AG10803 (cell line): ENCODE data around the gene DBN1.
A peak's percentile ranks its signal among the peaks of the same experiment; 100 is the strongest.

ENCODE experiments used
- DNase-seq: peaks from one replicate; pipeline ENCODE4 v3.0.0; 2010; ENCODE audit warnings: low read depth
- H3K4me3 ChIP-seq: 2 replicates; pipeline ENCODE4 v1.5.1; 2011; ENCODE audit warnings: mild to moderate bottlenecking, low read length, control low read depth
- CTCF ChIP-seq: conservative IDR thresholded peaks from 2 replicates; pipeline ENCODE4 v1.5.1; 2011; ENCODE audit warnings: mild to moderate bottlenecking, low read length, control low read depth, inconsistent platforms

DBN1 gene

DNA sequence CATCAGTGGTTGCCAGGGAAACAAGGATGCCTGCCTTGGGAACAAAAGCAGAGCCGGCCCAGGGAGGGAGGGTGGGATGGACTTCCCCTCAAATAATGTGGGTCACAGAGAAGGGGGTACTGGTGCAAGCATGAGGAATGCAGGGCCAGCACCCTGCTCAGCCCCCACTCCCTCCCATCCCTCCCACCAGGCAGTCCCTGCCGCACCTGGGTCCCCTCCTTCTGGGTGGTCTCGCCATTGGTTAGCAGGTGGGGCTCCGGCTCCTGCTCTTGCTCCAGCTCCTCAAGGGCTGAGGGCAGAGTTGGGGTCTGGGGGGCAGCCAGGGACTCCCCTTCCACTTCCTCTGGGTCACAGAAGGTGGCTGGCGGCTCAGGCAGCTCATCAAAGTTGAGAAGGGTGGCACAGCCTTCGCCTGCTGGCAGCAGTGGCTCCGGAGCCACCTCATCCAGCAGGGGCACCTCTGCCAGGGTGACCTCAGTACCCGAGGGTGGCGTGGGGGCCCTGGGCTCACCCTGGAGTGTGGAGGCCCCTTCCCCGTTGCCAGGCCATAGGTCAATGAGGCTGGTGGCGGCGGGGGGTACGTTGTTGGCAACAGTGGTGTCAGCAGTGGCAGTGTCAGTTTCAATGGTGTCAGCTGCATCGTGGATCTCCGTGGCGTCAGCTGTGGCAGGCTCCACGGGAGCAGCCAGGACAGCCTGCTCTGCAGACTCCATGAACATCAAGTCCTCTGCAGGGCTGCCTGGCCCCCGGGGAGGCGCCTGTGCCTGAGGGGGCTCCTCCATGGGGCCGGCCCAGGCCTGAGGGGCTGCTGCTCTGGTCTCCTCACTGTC lies 15.4 kb downstream of the DBN1 start:
- DNase-seq = no peak
- no peak overlapping the region for H3K4me3 ChIP-seq
- TF ChIP-seq CTCF = no peak

- TF ChIP-seq CTCF = peak; percentile 60
- H3K4me3 ChIP-seq = no peak overlapping the region
- peak; percentile 96 for DNase-seq
These were observed 16.2 kb downstream of the DBN1 start for GRCh38 chr5:177456976-177457851.

- no peak for TF ChIP-seq CTCF
- DNase-seq = no peak
These were observed 16.9 kb downstream of the DBN1 start for GRCh38 chr5:177456591-177456964.

DNA sequence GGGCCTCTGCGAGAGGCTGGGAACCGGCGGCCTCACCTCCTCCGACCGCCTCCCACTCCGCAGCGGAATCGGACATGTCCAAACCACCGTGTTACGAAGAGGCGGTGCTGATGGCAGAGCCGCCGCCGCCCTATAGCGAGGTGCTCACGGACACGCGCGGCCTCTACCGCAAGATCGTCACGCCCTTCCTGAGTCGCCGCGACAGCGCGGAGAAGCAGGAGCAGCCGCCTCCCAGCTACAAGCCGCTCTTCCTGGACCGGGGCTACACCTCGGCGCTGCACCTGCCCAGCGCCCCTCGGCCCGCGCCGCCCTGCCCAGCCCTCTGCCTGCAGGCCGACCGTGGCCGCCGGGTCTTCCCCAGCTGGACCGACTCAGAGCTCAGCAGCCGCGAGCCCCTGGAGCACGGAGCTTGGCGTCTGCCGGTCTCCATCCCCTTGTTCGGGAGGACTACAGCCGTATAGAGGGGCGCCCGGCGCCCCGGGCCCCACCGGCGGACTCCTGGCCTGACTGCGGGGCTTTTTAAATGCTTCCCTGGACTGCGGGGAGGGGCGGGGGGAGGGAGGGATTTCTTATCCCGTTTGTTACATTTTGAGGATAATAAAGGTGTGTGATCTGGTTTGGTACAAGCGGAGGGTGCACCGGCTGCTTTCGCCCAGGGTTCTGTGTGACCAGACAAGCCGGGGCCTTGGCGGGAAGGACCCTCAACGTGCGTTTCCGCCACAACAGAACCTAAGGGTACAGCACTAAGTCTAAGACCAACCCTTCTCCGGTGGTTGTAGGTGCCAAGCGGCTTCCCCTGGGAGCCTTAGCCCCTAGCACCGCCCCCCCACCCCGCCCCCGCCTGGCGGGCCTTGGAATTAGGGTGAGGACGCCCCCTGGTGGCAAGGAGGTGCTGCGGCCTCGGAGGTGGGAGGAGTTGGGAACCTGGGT lies 17.5 kb downstream of the DBN1 start:
- peak; percentile 90 for TF ChIP-seq CTCF
- peak overlapping the region; percentile 44 for H3K4me3 ChIP-seq
- DNase-seq = peak; percentile 83

More at GRCh38 chr5:177456591-177456964, 16.9 kb downstream of the DBN1 start:
- no peak overlapping the region for H3K4me3 ChIP-seq

DNA sequence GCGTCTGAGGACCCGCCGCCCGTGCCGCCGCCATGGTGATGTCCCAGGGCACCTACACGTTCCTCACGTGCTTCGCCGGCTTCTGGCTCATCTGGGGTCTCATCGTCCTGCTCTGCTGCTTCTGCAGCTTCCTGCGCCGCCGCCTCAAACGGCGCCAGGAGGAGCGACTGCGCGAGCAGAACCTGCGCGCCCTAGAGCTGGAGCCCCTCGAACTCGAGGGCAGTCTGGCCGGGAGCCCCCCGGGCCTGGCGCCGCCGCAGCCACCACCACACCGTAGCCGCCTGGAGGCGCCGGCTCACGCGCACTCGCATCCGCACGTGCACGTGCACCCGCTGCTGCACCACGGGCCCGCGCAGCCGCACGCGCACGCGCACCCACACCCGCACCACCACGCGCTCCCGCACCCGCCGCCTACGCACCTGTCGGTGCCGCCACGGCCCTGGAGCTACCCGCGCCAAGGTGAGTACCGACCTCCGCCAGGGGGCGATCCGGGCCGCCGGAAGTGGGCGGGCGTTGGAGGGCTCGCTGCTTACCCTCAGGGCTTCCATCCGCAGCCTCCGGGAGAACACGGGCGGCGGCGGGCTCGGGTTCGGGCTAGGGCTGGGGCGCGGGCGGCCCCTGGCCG lies 18.3 kb downstream of the DBN1 start:
- DNase-seq = peak; percentile 49
- TF ChIP-seq CTCF = peak; percentile 47
- H3K4me3 ChIP-seq = peak overlapping the region; percentile 49

GRCh38 chr5:177454397-177455035 lies 18.9 kb downstream of the DBN1 start:
- DNase-seq = peak; percentile 76
- TF ChIP-seq CTCF = peak; percentile 54
- H3K4me3 ChIP-seq = peak overlapping the region; percentile 49
